Epithelial cell of esophagus (primary cell): ENCODE results near the gene DHX9.

Experiments used
- DNase-seq: peaks from one replicate; pipeline ENCODE4 v3.0.0; 2010; ENCODE audit warnings: low read depth
- H3K4me3 ChIP-seq: 2 replicates; pipeline ENCODE4 v1.5.1; 2011; ENCODE audit warnings: mild to moderate bottlenecking, low read length, control low read depth
- TF ChIP-seq, protein P1 (sequence below): IDR thresholded peaks from 2 replicates; pipeline ENCODE4 v1.5.1; 2011; ENCODE audit warnings: low read depth, mild to moderate bottlenecking, low read length, control low read depth, inconsistent platforms; ENCODE audit not compliant: insufficient read depth; ENCODE audit errors: missing control alignments

Gene DHX9

DNA sequence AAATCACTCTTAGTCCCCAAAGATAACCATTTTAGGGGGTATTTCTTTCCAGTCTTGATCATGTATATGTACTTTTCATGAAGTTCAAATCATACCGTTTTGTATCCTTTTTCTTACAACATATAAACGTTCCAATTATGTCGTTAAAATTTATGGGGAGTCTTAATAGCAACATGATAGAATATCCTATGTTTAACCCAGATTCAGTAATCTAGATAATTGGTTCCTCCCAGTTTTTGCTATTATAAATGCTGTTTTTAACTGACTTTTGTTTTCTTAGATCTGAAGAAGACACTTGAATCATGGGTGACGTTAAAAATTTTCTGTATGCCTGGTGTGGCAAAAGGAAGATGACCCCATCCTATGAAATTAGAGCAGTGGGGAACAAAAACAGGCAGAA is 3.1 kb downstream of the DHX9 start:
- no peak overlapping the region for H3K4me3 ChIP-seq
- TF ChIP-seq, protein P1, sequence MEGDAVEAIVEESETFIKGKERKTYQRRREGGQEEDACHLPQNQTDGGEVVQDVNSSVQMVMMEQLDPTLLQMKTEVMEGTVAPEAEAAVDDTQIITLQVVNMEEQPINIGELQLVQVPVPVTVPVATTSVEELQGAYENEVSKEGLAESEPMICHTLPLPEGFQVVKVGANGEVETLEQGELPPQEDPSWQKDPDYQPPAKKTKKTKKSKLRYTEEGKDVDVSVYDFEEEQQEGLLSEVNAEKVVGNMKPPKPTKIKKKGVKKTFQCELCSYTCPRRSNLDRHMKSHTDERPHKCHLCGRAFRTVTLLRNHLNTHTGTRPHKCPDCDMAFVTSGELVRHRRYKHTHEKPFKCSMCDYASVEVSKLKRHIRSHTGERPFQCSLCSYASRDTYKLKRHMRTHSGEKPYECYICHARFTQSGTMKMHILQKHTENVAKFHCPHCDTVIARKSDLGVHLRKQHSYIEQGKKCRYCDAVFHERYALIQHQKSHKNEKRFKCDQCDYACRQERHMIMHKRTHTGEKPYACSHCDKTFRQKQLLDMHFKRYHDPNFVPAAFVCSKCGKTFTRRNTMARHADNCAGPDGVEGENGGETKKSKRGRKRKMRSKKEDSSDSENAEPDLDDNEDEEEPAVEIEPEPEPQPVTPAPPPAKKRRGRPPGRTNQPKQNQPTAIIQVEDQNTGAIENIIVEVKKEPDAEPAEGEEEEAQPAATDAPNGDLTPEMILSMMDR: no peak
- DNase-seq: no peak

DNA sequence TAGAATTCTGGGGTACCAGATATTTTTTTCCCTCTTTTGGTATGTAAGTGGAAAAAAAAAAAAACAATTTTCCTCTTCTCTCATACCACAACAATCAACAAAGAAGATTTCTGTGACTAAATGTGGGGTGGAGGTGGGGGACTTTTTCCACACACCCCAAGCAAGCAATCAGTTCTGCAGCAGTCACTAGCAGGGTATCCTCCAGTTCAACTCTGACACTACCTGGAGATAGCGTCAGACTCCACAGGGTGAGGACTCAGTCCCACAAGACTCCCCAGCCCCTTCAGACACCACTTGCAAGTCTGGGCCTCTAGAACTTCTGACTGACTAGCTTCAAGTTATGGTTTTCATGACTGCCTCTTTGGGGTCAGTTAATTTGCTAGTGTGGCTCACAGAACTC is 6.2 kb downstream of the DHX9 start:
- DNase-seq: no peak
- TF ChIP-seq, protein P1: no peak

DNA sequence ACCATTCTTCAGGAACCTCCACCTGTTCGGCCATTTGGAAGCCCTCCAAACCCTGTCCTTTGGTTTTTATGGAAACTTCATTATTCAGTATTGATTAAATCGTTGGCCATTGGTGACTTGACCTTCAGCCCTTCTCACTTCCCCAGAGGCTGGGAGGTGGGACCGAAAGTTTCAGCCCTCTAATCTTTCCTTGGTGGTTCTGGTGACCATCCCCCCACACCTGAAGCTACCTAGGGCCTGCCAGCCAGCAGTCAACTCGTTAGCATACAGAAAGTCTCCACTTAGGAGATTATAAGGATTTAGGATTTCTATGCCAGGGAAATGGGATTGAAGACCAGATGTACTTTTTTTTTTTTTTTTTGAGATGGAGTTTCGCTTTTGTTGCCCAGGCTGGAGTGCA is 6.7 kb downstream of the DHX9 start:
- no peak for DNase-seq
- TF ChIP-seq, protein P1: no peak
- no peak overlapping the region for H3K4me3 ChIP-seq

More for the DNA sequence above, 6.2 kb downstream of the DHX9 start:
- no peak overlapping the region for H3K4me3 ChIP-seq

DNA sequence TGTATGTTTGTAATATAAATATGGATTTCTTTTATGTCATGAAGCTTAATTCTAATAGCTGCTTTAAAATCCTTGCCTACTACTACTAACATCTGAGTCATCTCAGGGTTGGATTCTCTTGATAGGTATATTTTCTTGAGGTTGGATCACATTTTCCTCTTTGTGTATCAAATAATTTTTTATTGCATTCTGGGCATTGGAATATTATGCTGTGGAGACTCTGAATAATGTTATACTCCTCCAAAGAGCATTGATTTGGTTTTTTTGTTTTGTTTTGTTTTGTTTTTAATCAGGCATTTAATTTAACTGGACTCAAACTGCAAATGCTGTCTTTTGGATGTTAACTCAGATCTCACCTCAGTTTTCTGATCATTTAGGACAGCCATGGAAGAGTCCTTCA is 8.0 kb downstream of the DHX9 start:
- no peak for DNase-seq
- H3K4me3 ChIP-seq: no peak overlapping the region
- TF ChIP-seq, protein P1: no peak

DNA sequence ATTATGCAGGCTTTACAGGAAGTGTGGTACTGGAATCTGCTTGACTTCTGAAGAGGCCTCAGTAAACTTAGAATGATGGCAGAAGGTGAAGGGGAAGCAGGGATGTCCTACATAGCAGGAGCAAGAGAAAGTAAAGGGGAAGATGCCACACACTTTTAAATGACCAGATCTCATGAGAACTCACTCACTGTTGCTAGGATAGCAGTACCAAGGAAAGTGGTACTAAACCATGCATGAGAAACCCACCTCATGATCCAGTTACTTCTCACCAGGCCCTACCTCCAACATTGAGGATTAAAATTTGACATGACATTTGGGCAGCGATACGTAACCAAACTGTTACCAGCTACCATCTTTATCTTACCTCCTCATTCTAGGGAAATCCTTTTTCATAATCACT is 9.6 kb downstream of the DHX9 start:
- no peak overlapping the region for H3K4me3 ChIP-seq
- TF ChIP-seq, protein P1: no peak
- no peak for DNase-seq

DNA sequence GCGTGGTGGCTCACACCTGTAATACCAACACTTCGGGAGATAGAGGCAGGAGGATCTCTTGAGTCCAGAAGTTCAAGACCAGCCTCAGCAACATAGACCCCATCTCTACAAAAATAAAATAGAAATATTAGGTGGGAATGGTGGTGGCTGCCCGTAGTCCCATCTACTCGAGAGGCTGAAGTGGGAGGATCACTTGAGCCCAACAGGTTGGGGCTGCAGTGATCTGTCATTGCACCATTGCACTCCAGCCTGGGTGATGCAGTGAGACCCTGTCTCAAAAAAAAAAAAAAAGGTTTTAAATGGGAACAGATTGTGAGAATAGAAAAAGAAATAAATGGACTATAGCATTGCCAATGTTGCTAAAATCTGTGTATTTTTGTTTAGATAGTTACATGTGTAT is 11.2 kb downstream of the DHX9 start:
- no peak overlapping the region for H3K4me3 ChIP-seq
- DNase-seq: no peak
- TF ChIP-seq, protein P1: no peak

DNA sequence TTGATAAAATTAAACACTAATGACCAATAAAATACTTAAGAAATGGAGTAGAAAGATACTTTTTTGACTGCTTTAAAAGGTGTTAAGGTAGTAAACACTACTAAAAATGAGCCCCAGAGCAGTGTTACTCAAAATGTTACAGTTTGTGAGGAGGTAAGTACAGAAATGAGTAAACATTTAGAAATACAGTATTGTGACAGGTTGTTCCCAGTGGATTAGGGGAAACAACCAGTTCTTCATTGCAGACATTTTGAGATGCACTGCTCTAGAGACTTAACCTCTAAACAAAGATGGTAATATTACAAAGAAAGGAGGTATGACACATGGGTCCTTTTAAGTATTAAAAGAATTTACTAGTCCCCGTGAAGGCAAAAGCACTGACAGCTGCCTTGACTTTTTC is 12.7 kb downstream of the DHX9 start:
- no peak overlapping the region for H3K4me3 ChIP-seq
- DNase-seq: no peak
- TF ChIP-seq, protein P1: no peak
